WI38 (cell line): ENCODE data around the gene CTXND1.

Source experiments
- H3K4me3 ChIP-seq: 2 replicates; pipeline ENCODE4 v1.5.1; 2011; ENCODE audit warnings: low read depth, mild to moderate bottlenecking, control low read depth, low read length
- TF ChIP-seq, protein P1 (sequence below): IDR thresholded peaks from 2 replicates; pipeline ENCODE4 v1.5.1; 2012; ENCODE audit warnings: low read depth, mild to moderate bottlenecking, control low read depth, low read length

Gene CTXND1

DNA sequence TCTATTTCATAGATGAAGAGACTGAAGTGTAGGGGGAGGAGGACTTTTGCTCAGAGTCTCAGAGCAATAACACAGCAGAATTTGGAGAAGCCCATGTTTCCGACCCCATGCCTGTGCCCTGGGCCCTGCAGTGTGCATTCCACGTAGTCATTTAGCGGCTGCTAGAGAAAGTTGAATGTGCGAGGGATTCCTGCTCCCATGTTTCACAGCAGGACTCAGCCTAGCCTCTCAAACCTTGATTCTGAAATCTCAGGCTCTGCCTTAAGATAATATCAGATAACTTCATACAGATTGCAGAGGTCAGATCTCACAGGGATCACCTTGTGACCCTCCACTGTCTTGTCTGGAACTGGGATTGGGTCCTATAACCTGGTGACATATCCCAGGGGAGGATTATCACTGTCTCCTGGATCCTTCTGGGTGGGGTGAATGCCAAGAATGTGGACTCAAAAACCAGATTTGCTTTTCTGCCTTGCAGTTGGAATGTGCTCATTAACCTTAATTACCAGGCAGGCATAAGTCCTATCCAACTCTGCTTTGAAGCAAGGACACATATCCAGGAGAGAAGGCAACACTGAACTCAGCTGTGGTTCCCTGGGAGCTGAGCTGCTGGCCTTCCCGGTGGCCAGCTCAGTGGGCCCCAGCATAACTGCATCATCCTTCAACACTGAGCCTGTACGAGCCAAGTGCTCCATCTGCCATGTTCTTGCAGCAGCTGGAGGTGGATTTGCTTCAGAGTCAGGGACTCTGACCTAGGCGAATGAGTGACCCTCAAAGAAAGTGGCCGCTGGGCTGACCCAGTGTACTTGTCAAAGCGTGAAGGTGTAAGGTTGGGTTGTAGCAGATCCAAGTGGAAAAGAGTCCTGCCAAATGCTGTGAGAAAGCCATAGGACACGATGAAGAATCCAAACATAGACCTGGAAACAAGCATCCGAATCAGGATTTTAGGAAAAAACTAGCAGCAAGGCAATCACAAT, 43.0 kb downstream of the CTXND1 start:
- TF ChIP-seq, protein P1, sequence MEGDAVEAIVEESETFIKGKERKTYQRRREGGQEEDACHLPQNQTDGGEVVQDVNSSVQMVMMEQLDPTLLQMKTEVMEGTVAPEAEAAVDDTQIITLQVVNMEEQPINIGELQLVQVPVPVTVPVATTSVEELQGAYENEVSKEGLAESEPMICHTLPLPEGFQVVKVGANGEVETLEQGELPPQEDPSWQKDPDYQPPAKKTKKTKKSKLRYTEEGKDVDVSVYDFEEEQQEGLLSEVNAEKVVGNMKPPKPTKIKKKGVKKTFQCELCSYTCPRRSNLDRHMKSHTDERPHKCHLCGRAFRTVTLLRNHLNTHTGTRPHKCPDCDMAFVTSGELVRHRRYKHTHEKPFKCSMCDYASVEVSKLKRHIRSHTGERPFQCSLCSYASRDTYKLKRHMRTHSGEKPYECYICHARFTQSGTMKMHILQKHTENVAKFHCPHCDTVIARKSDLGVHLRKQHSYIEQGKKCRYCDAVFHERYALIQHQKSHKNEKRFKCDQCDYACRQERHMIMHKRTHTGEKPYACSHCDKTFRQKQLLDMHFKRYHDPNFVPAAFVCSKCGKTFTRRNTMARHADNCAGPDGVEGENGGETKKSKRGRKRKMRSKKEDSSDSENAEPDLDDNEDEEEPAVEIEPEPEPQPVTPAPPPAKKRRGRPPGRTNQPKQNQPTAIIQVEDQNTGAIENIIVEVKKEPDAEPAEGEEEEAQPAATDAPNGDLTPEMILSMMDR: no peak
- no peak overlapping the region for H3K4me3 ChIP-seq

DNA sequence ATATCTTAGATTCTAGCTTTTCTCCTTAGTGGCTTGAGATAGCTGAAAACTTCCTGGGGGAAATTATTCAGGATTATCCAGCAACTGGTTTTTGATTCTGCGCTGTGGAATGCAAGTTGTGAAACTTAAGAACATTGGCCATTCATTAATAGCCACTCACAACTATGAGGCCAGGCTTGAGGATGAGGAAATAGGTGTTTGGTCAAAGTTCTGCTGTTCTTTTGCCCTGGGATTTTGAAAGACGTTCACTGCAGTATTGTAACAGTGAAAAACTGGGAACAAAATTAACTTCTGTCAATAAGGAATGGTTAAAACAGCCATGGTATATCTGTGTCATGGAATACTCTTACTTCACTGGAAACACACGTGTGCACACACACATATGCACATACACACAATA, 44.1 kb downstream of the CTXND1 start:
- TF ChIP-seq, protein P1: no peak
- no peak overlapping the region for H3K4me3 ChIP-seq

DNA sequence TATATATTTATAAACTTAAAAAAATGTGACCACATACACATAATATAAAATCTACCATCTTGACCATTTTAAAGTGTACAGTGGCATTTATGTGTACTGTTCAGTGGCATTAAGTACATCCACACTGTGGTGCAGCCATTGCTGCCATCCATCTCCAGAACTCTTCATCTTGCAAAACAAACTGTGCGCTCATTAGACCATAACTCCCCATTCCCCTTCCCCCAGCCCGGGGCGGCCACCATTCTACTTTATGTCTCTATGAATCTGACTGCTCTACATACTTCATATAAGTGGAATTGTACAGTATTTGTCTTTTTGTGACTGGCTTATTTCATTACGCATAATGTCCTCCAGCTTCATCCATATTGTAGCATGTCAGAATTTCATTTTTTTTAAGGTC, 47.8 kb downstream of the CTXND1 start:
- TF ChIP-seq, protein P1: no peak
- H3K4me3 ChIP-seq: no peak overlapping the region

DNA sequence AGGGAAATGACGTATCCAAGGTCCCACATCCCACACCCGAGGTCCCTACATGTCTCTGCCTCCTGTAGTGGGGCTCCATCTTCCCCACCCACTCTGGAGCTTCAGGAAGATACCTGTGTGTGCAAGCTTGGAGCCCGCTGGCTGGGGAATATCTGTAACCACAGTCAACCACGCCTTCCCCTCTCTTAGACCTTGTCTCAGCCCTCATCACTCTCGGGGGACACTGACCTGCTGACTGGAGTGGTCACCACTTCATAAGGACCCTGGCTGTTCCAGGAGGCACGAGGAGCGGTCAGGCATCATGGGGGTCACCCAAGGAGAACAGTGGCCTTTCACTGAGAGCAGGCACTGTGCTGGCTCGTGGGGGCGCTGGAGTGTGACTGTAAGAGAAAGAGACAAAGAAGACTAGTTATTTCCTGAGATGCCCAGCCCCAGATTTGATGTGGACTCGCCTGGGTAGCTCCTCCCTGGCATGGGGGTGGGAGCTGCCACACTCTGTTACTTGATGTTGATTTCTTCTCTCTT, 48.6 kb downstream of the CTXND1 start:
- TF ChIP-seq, protein P1: no peak
- no peak overlapping the region for H3K4me3 ChIP-seq

DNA sequence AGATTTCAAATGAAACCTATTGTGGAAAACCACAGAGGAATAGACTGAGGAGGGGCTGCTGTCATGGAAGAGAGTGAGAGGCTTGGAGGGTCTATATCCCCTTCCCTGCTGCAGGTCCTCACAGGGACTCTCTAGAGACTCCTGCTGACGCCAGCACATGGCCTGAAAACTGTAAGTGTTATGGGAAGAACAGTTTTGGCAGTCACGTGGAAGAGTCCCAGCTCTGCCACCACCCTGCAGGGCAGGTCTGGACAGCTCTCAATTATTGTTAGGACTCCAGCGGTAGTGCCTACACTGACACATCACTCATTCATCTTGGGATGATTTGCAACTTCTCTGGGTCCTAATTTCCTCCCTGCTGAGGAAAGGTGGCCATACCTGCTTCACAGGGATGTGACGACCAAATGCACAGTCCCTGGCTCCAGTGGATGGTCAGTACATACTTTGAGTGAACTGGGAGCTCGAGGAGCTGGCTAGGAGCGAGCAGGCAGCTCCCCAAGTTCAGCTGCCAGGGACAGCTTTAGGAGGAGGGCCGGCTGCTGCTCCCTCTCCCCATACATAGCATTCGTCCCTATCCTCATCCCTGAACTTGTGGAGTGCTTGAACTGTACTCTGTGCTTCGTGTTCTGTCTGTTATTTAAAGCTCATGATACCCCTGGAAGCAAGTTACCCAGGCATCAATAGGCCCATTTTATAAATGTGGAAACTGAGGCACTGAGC, 49.2 kb downstream of the CTXND1 start:
- TF ChIP-seq, protein P1: no peak
- H3K4me3 ChIP-seq: no peak overlapping the region

DNA sequence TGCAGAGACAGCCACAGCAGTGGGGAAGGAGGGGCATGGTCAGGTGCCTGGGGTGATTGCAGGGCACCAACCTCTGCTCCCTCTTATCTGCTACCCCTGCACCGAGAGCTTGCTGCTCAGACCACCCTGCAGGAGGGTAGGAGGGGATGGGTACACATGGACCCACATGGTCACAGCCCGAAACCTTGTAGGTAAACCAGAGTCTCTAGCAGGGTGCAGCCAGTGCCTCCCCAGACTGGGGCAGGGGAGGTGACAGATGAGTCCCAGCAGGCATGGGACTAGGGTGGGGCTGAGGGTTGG, 50.0 kb downstream of the CTXND1 start:
- TF ChIP-seq, protein P1: no peak

More for the DNA sequence above, 50.0 kb downstream of the CTXND1 start:
- no peak overlapping the region for H3K4me3 ChIP-seq
